ENCODE data around the gene TSKU. TPM values are rescaled to one million over a fixed set of nuclear protein-coding genes. Genes with fewer than 3 reads are reported as not detected.
A peak's percentile ranks its signal among the peaks of the same experiment; 100 is the strongest.

Gene TSKU
- total and polyA plus RNA-seq, 9 of the 15 experiments (the other 6 are each of a cell fraction or from before 2014, with no cell fraction given) = 0.60 to 11.9 (median 8.4) TPM

GRCh38 chr11:76806608-76807205 lies 23.6 kb downstream of the TSKU start:
- Histone ChIP-seq H3K27ac (ENCODE audit: extremely low read depth, low read depth, low read length) (no peak overlapping the region), H3K36me3 (ENCODE audit: control insufficient read depth, insufficient read depth, low read length) (no peaks in the 10 kb centered on the region), H3K4me1 (replicated peaks in 1 of 2; ENCODE audit: control insufficient read depth in 2 of 2, insufficient read depth in 2 of 2, low read length in 2 of 2) (peaks cover 10 to 20% of the 10 kb centered on the region in 2 experiments; a peak in 4 of 5 replicates), H3K4me3 (no peak overlapping the region), H3K9ac (ENCODE audit: insufficient read depth in 1 of 2, low read depth in 2 of 2, low read length in 2 of 2) (no peak overlapping the region; a peak in 1 of 4 replicates), H3K9me1 (ENCODE audit: control insufficient read depth, insufficient read depth, low read length) (no peaks in the 10 kb centered on the region), H2AFZ (ENCODE audit: low read depth, low read length) (peak overlapping the region; percentile 98), H3K79me2 (ENCODE audit: control insufficient read depth, insufficient read depth, low read length) (no peaks in the 10 kb centered on the region), H3K4me2 (ENCODE audit: insufficient read depth, low read length) (peak overlapping the region; percentile 49; the same call in 1 of the 2 replicates), H3K27me3 (ENCODE audit: control insufficient read depth in 2 of 2, insufficient read depth in 2 of 2, low read length in 2 of 2) (no peaks in the 10 kb centered on the region), H3K9me3 (replicated peaks; ENCODE audit: control insufficient read depth, insufficient read depth, low read depth, low read length) (no peaks in the 10 kb centered on the region), H4K20me1 (replicated peaks; ENCODE audit: control insufficient read depth, insufficient read depth, low read length) (no peaks in the 10 kb centered on the region)
- POLR2A ChIA-PET = no interaction called here
- DNase-seq (ENCODE audit: extremely low read depth in 1 of 4, low spot score in 3 of 4) = no peak
- CTCF ChIA-PET (ENCODE audit: low intra/inter-chr PET ratio) = interaction anchor here (0.6 to 5.9 kb wide), 5 partner anchors 73 to 112 kb away, joined by 3 to 54 read pairs (median 3); no protein-coding TSS in a partner anchor
- peak; percentile 17 for ATAC-seq
- BruUV-seq (replicated peaks) = no TSS peak
- 66% methylated on average over 3 of the region's 3 CpGs for WGBS (ENCODE audit: insufficient coverage, low coverage, missing lambda C conversion rate)
- intact Hi-C loops (cut with micrococcal nuclease) (loop anchor here (2.0 to 5.0 kb wide), 3 partner anchors 72 to 241 kb away; no protein-coding TSS in a partner anchor), in situ Hi-C loops (cut with MboI) (no loop called here)
- no peak for FAIRE-seq
- no peak for TF ChIP-seq ZNF277 (CRISPR knock-in tag; IDR thresholded peaks at IDR 0.05; ENCODE audit: borderline replicate concordance)
- no peak for TF ChIP-seq SMAD4 (CRISPR knock-in tag; conservative IDR thresholded peaks at IDR 0.05)
- no peak for TF ChIP-seq ZNF174 (CRISPR knock-in tag; IDR thresholded peaks at IDR 0.05)
- TF ChIP-seq, protein P1, sequence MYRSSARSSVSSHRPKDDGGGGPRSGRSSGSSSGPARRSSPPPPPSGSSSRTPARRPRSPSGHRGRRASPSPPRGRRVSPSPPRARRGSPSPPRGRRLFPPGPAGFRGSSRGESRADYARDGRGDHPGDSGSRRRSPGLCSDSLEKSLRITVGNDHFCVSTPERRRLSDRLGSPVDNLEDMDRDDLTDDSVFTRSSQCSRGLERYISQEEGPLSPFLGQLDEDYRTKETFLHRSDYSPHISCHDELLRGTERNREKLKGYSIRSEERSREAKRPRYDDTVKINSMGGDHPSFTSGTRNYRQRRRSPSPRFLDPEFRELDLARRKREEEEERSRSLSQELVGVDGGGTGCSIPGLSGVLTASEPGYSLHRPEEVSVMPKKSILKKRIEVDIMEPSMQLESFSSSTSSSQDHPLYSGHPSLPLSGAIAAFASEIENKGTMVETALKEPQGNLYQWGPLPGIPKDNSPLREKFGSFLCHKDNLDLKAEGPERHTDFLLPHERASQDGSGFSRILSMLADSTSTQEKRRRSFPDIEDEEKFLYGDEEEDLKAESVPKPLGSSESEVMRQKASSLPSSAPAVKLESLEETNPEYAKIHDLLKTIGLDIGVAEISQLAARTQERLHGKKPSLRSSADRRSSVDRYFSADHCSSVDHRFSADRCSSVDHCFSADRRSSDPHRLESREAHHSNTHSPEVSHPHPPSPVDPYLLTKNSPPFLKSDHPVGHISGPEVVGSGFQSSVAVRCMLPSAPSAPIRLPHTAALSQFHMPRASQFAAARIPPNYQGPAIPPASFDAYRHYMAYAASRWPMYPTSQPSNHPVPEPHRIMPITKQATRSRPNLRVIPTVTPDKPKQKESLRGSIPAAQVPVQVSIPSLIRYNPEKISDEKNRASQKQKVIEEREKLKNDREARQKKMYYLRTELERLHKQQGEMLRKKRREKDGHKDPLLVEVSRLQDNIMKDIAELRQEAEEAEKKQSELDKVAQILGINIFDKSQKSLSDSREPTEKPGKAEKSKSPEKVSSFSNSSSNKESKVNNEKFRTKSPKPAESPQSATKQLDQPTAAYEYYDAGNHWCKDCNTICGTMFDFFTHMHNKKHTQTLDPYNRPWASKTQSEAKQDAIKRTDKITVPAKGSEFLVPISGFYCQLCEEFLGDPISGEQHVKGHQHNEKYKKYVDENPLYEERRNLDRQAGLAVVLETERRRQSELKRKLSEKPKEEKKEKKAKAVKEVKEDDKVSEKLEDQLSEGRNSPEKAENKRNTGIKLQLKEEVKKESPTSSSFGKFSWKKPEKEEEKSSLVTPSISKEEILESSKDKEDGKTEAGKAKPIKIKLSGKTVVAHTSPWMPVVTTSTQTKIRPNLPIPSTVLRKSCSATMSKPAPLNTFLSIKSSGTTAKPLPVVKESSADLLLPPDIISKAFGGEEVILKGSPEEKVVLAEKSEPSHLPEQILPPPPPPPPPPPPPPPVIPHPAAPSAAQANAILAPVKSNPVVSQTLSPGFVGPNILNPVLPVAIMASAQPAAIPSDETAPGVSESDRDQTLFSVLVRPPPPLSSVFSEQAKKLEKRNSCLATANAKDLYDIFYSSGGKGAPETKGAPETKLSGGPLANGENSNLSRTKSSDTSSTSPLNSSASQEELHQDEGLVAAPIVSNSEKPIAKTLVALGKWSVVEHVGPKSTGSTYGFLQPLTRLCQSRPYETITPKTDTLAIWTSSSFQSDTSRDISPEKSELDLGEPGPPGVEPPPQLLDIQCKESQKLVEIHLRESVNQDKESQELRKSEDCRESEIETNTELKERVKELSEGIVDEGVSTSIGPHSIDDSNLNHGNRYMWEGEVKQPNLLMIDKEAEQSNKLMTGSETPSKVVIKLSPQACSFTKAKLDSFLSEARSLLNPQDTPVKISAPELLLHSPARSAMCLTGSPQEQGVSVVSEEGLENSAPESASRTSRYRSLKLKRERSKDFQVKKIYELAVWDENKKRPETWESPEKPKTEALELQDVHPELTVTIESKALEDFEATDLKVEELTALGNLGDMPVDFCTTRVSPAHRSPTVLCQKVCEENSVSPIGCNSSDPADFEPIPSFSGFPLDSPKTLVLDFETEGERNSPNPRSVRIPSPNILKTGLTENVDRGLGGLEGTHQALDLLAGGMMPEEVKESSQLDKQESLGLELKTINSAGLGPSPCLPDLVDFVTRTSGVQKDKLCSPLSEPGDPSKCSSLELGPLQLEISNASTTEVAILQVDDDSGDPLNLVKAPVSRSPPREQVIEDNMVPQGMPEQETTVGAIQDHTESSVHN (IDR thresholded peaks at IDR 0.05; ENCODE audit: borderline replicate concordance in 1 of 2, low read depth in 1 of 2) = no peak
- TF ChIP-seq MTA1 (IDR thresholded peaks at IDR 0.05; ENCODE audit: borderline replicate concordance) = 0 out of 2 replicates have a peak, but pooled peaks have one; percentile 27
- TF ChIP-seq, protein P2, sequence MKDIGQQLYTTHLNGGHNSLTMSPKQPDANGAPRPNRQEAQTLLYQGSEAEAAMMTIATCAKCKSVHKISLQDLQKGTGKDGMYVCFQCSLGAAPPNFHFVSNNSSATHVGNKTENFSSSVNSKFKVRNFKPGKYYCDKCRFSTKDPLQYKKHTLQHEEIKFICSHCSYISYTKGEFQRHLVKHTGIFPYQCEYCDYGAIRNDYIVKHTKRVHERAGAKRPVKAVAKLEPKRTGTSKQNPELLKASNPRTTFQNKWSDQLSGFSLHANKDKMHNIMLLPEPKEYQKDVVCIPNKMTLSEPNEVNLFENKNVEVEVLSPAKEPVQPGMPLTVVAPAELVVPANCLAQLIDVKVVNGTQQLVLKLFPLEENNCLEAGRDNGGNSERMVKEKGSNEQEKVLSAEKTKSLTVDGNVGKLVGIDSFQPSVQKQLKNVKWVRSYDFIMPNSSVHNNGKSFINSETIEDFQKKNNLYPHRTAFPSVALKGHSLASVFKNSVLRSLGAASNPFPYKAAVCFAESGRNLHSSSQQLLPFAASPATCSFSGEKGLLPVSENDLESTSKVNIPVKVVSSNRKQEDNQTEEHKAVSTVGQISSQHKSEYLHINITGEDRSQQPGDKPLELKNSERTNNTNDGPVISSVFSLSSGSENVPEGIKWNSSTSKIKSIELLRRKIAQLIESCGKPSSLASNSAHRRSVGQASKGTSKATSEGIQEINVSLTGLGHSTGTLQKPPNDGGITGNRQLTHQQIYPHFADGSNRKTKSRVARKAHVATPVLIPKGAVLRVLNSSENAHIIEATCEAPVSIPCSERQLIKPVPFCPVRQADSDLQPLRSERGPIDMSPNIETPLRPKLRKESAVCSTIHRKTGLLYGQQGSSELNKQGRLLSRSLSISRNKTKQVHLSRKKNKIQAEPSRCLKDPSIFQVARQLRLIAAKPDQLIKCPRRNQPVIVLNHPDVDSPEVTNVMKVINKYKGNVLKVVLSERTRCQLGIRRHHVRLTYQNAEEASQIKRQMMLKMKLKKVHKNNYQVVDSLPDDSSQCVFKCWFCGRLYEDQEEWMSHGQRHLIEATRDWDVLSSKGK (CRISPR knock-in tag; IDR thresholded peaks at IDR 0.05) = no peak

Measured in K562 (cell line).